ENCODE measurements around the gene MRPS12. TPM values are rescaled to one million over a fixed set of nuclear protein-coding genes. Genes with fewer than 3 reads are reported as not detected.

Gene MRPS12
- total and polyA plus RNA-seq, 9 of the 15 experiments (the other 6 are each of a cell fraction or from before 2014, with no cell fraction given), result 8.1 to 174 (median 52.0) TPM

DNA sequence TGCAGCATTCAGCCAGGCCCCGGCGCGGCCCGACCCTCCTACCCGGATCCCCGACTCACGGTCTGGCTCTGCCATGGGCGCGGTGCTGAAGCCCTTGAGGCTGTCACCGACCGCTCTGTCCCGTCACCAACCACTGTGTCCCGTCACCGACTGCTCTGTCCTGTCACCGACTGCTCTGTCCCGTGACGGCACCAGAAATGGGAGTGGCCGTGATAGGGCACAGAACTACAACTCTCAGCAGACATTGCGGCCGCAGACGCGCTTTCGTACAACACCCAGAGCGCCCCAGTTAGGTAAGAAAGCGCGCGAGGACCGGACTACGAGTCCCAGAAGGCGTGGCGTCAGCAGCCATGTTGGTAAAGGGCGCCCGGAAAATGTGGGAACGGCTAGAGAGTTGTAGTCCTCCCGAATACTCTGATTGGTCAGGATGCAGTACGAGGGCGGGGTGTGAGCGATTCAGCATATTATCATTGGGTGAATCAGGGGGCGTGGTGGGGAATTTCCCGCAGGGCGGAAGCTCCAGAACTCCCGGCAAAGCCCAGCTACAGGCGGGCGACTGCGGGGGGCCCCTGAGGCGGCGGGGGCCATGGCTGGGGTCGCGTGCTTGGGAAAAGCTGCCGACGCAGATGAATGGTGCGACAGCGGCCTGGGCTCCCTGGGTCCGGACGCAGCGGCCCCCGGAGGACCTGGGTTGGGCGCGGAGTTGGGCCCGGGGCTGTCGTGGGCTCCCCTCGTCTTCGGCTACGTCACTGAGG, 31.1 kb upstream of the MRPS12 start, which contains the start of the genes NFKBIB and SIRT2 (continued):
- TF ChIP-seq ZNF143 (CRISPR knock-in tag; IDR thresholded peaks at IDR 0.05) (peak; percentile 99), TAF15 (IDR thresholded peaks at IDR 0.05; ENCODE audit: low read depth, low read length) (no peak), SMARCE1 (IDR thresholded peaks at IDR 0.05) (no peak), STAT5B (CRISPR knock-in tag; IDR thresholded peaks at IDR 0.05) (no peak), NR2C1 (IDR thresholded peaks at IDR 0.05) (peak; percentile 84), NR2C1 (tag; IDR thresholded peaks at IDR 0.05) (peak; percentile 94), JUNB (CRISPR knock-in tag; conservative IDR thresholded peaks at IDR 0.05) (no peak), MAX (CRISPR knock-in tag; IDR thresholded peaks at IDR 0.05) (peak; percentile 60), ZNF778 (CRISPR knock-in tag; IDR thresholded peaks at IDR 0.05) (no peak), HEY1 (CRISPR knock-in tag; IDR thresholded peaks at IDR 0.05; ENCODE audit: borderline replicate concordance) (no peak), SREBF2 (CRISPR knock-in tag; IDR thresholded peaks at IDR 0.05) (no peak), MEF2A (IDR thresholded peaks at IDR 0.05; ENCODE audit: control insufficient read depth, low read depth, low read length) (no peak), SRF (CRISPR knock-in tag; IDR thresholded peaks at IDR 0.05) (peak in 1 of 2 experiments; percentile 84; a peak in 2 of 4 replicates), ZNF174 (CRISPR knock-in tag; IDR thresholded peaks at IDR 0.05) (no peak), PHTF2 (CRISPR knock-in tag; IDR thresholded peaks at IDR 0.05) (no peak), ZNF431 (CRISPR knock-in tag; IDR thresholded peaks at IDR 0.05) (no peak)
- TF ChIP-seq, protein P1, sequence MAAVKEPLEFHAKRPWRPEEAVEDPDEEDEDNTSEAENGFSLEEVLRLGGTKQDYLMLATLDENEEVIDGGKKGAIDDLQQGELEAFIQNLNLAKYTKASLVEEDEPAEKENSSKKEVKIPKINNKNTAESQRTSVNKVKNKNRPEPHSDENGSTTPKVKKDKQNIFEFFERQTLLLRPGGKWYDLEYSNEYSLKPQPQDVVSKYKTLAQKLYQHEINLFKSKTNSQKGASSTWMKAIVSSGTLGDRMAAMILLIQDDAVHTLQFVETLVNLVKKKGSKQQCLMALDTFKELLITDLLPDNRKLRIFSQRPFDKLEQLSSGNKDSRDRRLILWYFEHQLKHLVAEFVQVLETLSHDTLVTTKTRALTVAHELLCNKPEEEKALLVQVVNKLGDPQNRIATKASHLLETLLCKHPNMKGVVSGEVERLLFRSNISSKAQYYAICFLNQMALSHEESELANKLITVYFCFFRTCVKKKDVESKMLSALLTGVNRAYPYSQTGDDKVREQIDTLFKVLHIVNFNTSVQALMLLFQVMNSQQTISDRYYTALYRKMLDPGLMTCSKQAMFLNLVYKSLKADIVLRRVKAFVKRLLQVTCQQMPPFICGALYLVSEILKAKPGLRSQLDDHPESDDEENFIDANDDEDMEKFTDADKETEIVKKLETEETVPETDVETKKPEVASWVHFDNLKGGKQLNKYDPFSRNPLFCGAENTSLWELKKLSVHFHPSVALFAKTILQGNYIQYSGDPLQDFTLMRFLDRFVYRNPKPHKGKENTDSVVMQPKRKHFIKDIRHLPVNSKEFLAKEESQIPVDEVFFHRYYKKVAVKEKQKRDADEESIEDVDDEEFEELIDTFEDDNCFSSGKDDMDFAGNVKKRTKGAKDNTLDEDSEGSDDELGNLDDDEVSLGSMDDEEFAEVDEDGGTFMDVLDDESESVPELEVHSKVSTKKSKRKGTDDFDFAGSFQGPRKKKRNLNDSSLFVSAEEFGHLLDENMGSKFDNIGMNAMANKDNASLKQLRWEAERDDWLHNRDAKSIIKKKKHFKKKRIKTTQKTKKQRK (IDR thresholded peaks at IDR 0.05; ENCODE audit: borderline replicate concordance, low read depth, low read length), result no peak
- TF ChIP-seq, protein P2, sequence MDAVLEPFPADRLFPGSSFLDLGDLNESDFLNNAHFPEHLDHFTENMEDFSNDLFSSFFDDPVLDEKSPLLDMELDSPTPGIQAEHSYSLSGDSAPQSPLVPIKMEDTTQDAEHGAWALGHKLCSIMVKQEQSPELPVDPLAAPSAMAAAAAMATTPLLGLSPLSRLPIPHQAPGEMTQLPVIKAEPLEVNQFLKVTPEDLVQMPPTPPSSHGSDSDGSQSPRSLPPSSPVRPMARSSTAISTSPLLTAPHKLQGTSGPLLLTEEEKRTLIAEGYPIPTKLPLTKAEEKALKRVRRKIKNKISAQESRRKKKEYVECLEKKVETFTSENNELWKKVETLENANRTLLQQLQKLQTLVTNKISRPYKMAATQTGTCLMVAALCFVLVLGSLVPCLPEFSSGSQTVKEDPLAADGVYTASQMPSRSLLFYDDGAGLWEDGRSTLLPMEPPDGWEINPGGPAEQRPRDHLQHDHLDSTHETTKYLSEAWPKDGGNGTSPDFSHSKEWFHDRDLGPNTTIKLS (IDR thresholded peaks at IDR 0.05; ENCODE audit: borderline replicate concordance, low read depth), result peak; percentile 96
- TF ChIP-seq, protein P3, sequence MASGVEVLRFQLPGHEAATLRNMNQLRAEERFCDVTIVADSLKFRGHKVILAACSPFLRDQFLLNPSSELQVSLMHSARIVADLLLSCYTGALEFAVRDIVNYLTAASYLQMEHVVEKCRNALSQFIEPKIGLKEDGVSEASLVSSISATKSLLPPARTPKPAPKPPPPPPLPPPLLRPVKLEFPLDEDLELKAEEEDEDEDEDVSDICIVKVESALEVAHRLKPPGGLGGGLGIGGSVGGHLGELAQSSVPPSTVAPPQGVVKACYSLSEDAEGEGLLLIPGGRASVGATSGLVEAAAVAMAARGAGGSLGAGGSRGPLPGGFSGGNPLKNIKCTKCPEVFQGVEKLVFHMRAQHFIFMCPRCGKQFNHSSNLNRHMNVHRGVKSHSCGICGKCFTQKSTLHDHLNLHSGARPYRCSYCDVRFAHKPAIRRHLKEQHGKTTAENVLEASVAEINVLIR (CRISPR knock-in tag; IDR thresholded peaks at IDR 0.05), result peak; percentile 94
- TF ChIP-seq, protein P4, sequence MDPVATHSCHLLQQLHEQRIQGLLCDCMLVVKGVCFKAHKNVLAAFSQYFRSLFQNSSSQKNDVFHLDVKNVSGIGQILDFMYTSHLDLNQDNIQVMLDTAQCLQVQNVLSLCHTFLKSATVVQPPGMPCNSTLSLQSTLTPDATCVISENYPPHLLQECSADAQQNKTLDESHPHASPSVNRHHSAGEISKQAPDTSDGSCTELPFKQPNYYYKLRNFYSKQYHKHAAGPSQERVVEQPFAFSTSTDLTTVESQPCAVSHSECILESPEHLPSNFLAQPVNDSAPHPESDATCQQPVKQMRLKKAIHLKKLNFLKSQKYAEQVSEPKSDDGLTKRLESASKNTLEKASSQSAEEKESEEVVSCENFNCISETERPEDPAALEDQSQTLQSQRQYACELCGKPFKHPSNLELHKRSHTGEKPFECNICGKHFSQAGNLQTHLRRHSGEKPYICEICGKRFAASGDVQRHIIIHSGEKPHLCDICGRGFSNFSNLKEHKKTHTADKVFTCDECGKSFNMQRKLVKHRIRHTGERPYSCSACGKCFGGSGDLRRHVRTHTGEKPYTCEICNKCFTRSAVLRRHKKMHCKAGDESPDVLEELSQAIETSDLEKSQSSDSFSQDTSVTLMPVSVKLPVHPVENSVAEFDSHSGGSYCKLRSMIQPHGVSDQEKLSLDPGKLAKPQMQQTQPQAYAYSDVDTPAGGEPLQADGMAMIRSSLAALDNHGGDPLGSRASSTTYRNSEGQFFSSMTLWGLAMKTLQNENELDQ (CRISPR knock-in tag; IDR thresholded peaks at IDR 0.05; ENCODE audit: borderline replicate concordance), result no peak
